K562 (cell line): ENCODE results near the gene ULBP2. TPM values are rescaled to one million over a fixed set of nuclear protein-coding genes. Genes with fewer than 3 reads are reported as not detected.

ENCODE experiments used
- ATAC-seq: fragments of 200-7000 bp; cut with Tn5 transposase; 3 replicates; pipeline ENCODE4 v1.9.1; 2020; ENCODE audit warnings: moderate library complexity
- BruUV-seq: library from RNA; stranded (reverse); fragments of 400-500 nt; replicated peaks from 2 replicates; lab custom pipeline; 2021; lab: Mats Ljungman, UMichigan
- CTCF ChIA-PET: fragments of 300-600 bp; formaldehyde crosslinking; extraction: SDS; loops from one replicate; lab custom pipeline; 2021; ENCODE audit warnings: low intra/inter-chr PET ratio; lab: Yijun Ruan, JAX
- POLR2A ChIA-PET: fragments of 300-600, 350-650 bp; sonication (Branson Sonifier 250); formaldehyde crosslinking; extraction: SDS; loops from one replicate; lab custom pipeline; 2021; ENCODE audit warnings: antibody characterized with exemption, inconsistent platforms; lab: Yijun Ruan, JAX
- DNase-seq, 4 experiments: peaks; one replicate each; pipeline versions ENCODE4 v3.0.0 to v3.0.0-alpha.2; 2011 to 2018; ENCODE audit warnings: low spot score in 3 of 4, mixed read lengths in 3 of 4; ENCODE audit errors: extremely low read depth in 1 of 4
- FAIRE-seq: peaks from 2 replicates; lab custom pipeline; 2011; peaks lifted over from hg19 to GRCh38; lab: Jason Lieb, UNC
- H2AFZ ChIP-seq: 2 replicates; pipeline ENCODE4 v1.6.0; 2011; ENCODE audit warnings: low read depth, low read length, control low read depth, inconsistent platforms
- H3K27ac ChIP-seq: fragments of 200-600 bp; 3 replicates; pipeline ENCODE4 v1.8.0; 2011; ENCODE audit warnings: low read depth, mild to moderate bottlenecking, control low read depth, inconsistent platforms, low read length, moderate library complexity, mixed read lengths; ENCODE audit errors: extremely low read depth
- H3K27me3 ChIP-seq, 2 experiments: fragments of 300-600 bp in 1 of 2; 2 replicates in 1 of 2; 3 replicates in 1 of 2; pipeline versions ENCODE4 v1.6.0 to v1.8.0; 2011; ENCODE audit warnings: inconsistent platforms in 2 of 2, low read length in 2 of 2, mild to moderate bottlenecking in 1 of 2, mixed read lengths in 1 of 2, moderate library complexity in 1 of 2; ENCODE audit not compliant: control insufficient read depth in 2 of 2, insufficient read depth in 2 of 2
- H3K36me3 ChIP-seq: fragments of 300-600 bp; 3 replicates; pipeline ENCODE4 v1.8.0; 2011; ENCODE audit warnings: mild to moderate bottlenecking, low read length, inconsistent platforms; ENCODE audit not compliant: control insufficient read depth, insufficient read depth
- H3K4me1 ChIP-seq, 2 experiments: fragments of 200-600 bp in 1 of 2; replicated peaks in 1 of 2; 2 replicates in 1 of 2; 3 replicates in 1 of 2; pipeline versions ENCODE4 v1.5.1 to v1.8.0; 2011; ENCODE audit warnings: inconsistent platforms in 2 of 2, low read length in 2 of 2, mild to moderate bottlenecking in 1 of 2, mixed read lengths in 1 of 2, moderate library complexity in 1 of 2; ENCODE audit not compliant: control insufficient read depth in 2 of 2, insufficient read depth in 2 of 2
- H3K4me2 ChIP-seq: 2 replicates; pipeline ENCODE4 v1.6.1; 2011; ENCODE audit warnings: low read length, control low read depth, inconsistent platforms, mixed read lengths; ENCODE audit not compliant: insufficient read depth
- H3K4me3 ChIP-seq: fragments of 200-600 bp; sonication (generic), shearing (Covaris generic); 2 replicates; pipeline ENCODE4 v1.5.1; 2016; ENCODE audit warnings: control low read depth, inconsistent platforms
- H3K79me2 ChIP-seq: fragments of 200-600 bp; 3 replicates; pipeline ENCODE4 v1.8.0; 2011; ENCODE audit warnings: low read length, inconsistent platforms; ENCODE audit not compliant: control insufficient read depth, insufficient read depth
- H3K9ac ChIP-seq, 2 experiments: 2 replicates each; pipeline versions ENCODE4 v1.6.0 to v1.6.1; 2011; ENCODE audit warnings: low read depth in 2 of 2, low read length in 2 of 2, control low read depth in 1 of 2, inconsistent platforms in 1 of 2, mild to moderate bottlenecking in 1 of 2, mixed read lengths in 1 of 2; ENCODE audit not compliant: insufficient read depth in 1 of 2
- H3K9me1 ChIP-seq: one replicate; pipeline ENCODE4 v1.6.0; 2011; ENCODE audit warnings: inconsistent platforms, mild to moderate bottlenecking, low read length, moderate library complexity; ENCODE audit not compliant: control insufficient read depth, insufficient read depth
- H3K9me3 ChIP-seq: replicated peaks from 2 replicates; pipeline ENCODE4 v1.5.1; 2011; ENCODE audit warnings: low read depth, low read length, inconsistent platforms; ENCODE audit not compliant: control insufficient read depth, insufficient read depth
- H4K20me1 ChIP-seq: replicated peaks from 2 replicates; pipeline ENCODE4 v1.6.1; 2011; ENCODE audit warnings: low read length, inconsistent platforms, mixed read lengths; ENCODE audit not compliant: control insufficient read depth, insufficient read depth
- BRF2 ChIP-seq: IDR thresholded peaks from 3 replicates; pipeline ENCODE4 v1.6.1; 2011; ENCODE audit warnings: borderline replicate concordance, mild to moderate bottlenecking; ENCODE audit not compliant: insufficient read length, insufficient read depth
- CBX3 ChIP-seq, 2 experiments: IDR thresholded peaks; 1 replicate in 1 of 2; 2 replicates in 1 of 2; pipeline ENCODE4 v1.6.1; 2012; ENCODE audit warnings: inconsistent platforms in 2 of 2, low read length in 2 of 2, borderline replicate concordance in 1 of 2, control low read depth in 1 of 2
- DIDO1 ChIP-seq: fragments of 450-650 bp; IDR thresholded peaks from 2 replicates; pipeline ENCODE4 v1.6.1; 2016; ENCODE audit warnings: low read depth, missing biosample characterization, missing genetic modification characterization
- E4F1 ChIP-seq: fragments of 250-450 bp; sonication (Bioruptor Pico); IDR thresholded peaks from 2 replicates; pipeline ENCODE4 v1.5.0; 2021; ENCODE audit warnings: mild to moderate bottlenecking, borderline replicate concordance
- ESRRB ChIP-seq: fragments of 250-450 bp; sonication (Bioruptor Pico); IDR thresholded peaks from 2 replicates; pipeline ENCODE4 v1.5.0; 2020; ENCODE audit warnings: mild to moderate bottlenecking, moderate library complexity, borderline replicate concordance
- FOSL1 ChIP-seq: fragments of 200-800 bp; sonication (Bioruptor generic); conservative IDR thresholded peaks from 2 replicates; pipeline ENCODE4 v1.6.1; 2016; ENCODE audit warnings: missing genetic modification characterization, missing compliant biosample characterization
- FOXK2 ChIP-seq, 2 experiments: fragments of 450-650 bp; IDR thresholded peaks in 1 of 2; conservative IDR thresholded peaks in 1 of 2; 2 replicates each; pipeline ENCODE4 v1.6.1; 2016; ENCODE audit warnings: low read depth in 2 of 2, mild to moderate bottlenecking in 1 of 2
- JUN ChIP-seq, 2 experiments: sonication (generic) in 1 of 2; formaldehyde crosslinking in 1 of 2; IDR thresholded peaks; 2 replicates each; pipeline versions ENCODE4 v1.6.1 to v1.8.0; 2012 to 2022; ENCODE audit warnings: borderline replicate concordance in 2 of 2, mild to moderate bottlenecking in 2 of 2, improper control_type of control experiment in 1 of 2, low read depth in 1 of 2, low read length in 1 of 2, missing genetic modification reagents in 1 of 2
- KDM2B ChIP-seq: fragments of 250-450 bp; sonication (Bioruptor Pico); IDR thresholded peaks from 2 replicates; pipeline ENCODE4 v1.8.0; 2021; ENCODE audit warnings: mild to moderate bottlenecking, moderate library complexity
- NR2C1 ChIP-seq, 2 experiments: fragments of 450-650 bp; IDR thresholded peaks; 2 replicates each; pipeline ENCODE4 v1.6.1; 2017; ENCODE audit warnings: mild to moderate bottlenecking in 2 of 2, antibody characterized with exemption in 1 of 2, inconsistent platforms in 1 of 2, missing compliant biosample characterization in 1 of 2, missing genetic modification characterization in 1 of 2
- PCBP2 ChIP-seq: fragments of 200-400 bp; formaldehyde crosslinking; IDR thresholded peaks from 2 replicates; pipeline ENCODE4 v1.6.1; 2018; ENCODE audit warnings: low read length, low read depth, mild to moderate bottlenecking, moderate library complexity; ENCODE audit not compliant: poor library complexity, severe bottlenecking
- RAD51 ChIP-seq: fragments of 450-650 bp; IDR thresholded peaks from 2 replicates; pipeline ENCODE4 v1.7.1; 2016; ENCODE audit warnings: low read depth, mild to moderate bottlenecking, borderline replicate concordance
- ZC3H4 ChIP-seq: sonication (generic); formaldehyde crosslinking; IDR thresholded peaks from 2 replicates; pipeline ENCODE4 v1.9.0; 2021; ENCODE audit warnings: missing genetic modification reagents, borderline replicate concordance
- ZNF57 ChIP-seq: fragments of 450-650 bp; formaldehyde crosslinking; IDR thresholded peaks from 2 replicates; pipeline ENCODE4 v1.4.0; 2020; ENCODE audit warnings: mild to moderate bottlenecking, moderate library complexity
- WGBS: fragments of 100-300 bp; shearing (Covaris generic); methylation state at CpG from one replicate; pipeline ENCODE4 v1.1.6; 2016; ENCODE audit warnings: low coverage, mixed read lengths; ENCODE audit not compliant: insufficient coverage; ENCODE audit errors: missing lambda C conversion rate; 5-methylcytosine and 5-hydroxymethylcytosine counted together
- in situ Hi-C: fragments of 300-500 bp; cut with MboI; formaldehyde crosslinking; loops from 4 replicates; pipeline ENCODE4 v1.15.0; 2018; ENCODE audit warnings: inconsistent platforms, mixed read lengths
- intact Hi-C: fragments of 100-400 bp; cut with micrococcal nuclease; formaldehyde crosslinking; loops from 2 replicates; pipeline ENCODE4 v1.14.2; 2022
- polyA plus RNA-seq, 8 experiments: library from polyadenylated mRNA; depleted of rRNA in 4 of 8; stranded (reverse) in 5 of 8; unstranded in 3 of 8; fragments of >200 nt; fragmentation: Nextera tagmentation in 2 of 8; fragmentation: Illumina TruSeq in 1 of 8; extraction: Ambion mirVana in 2 of 8; extraction: Trizol in 1 of 8; gene quantifications; 2 replicates each; pipeline versions ENCODE4 v1.2.1 to v1.2.3, GENCODE V29; 2011 to 2014; ENCODE audit warnings: inconsistent platforms in 1 of 8, missing spikeins in 1 of 8
- total RNA-seq, 7 experiments: library from RNA; depleted of rRNA in 6 of 7; stranded (reverse); fragments of >200 nt in 6 of 7; fragmentation: Illumina TruSeq in 2 of 7; extraction: Trizol in 2 of 7; gene quantifications; 2 replicates each; pipeline versions ENCODE4 v1.2.1 to v1.2.3, GENCODE V29; 2011 to 2021; ENCODE audit warnings: low replicate concordance in 1 of 7
- TF ChIP-seq, protein P1 (sequence below): IDR thresholded peaks from 2 replicates; pipeline ENCODE4 v1.6.1; 2014; ENCODE audit warnings: antibody characterized with exemption

The ULBP2 gene
- total and polyA plus RNA-seq, 9 of the 15 experiments (the other 6 are each of a cell fraction or from before 2014, with no cell fraction given), result 0.50 to 5.3 (median 1.2) TPM

DNA sequence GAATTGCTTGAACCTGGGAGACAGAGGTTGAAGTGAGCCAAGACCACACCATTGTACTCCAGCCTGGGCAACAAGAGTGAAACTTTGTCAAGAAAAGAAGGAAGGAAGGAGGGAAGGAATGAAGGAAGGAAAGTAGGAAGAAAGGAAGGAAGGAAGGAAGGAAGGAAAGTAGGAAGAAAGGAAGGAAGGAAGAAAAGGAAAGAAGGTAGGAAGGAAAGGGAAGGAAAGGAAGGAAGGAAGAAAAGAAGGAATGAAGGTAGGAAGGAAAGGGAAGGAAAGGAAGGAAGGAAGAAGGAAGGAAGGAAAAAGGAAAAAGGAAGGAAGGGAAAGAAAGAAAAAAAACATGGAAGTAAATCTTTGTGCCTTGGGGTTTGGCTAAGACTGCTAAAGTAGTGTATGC is 33.6 kb downstream of the ULBP2 start (continued):
- TF ChIP-seq, protein P1, sequence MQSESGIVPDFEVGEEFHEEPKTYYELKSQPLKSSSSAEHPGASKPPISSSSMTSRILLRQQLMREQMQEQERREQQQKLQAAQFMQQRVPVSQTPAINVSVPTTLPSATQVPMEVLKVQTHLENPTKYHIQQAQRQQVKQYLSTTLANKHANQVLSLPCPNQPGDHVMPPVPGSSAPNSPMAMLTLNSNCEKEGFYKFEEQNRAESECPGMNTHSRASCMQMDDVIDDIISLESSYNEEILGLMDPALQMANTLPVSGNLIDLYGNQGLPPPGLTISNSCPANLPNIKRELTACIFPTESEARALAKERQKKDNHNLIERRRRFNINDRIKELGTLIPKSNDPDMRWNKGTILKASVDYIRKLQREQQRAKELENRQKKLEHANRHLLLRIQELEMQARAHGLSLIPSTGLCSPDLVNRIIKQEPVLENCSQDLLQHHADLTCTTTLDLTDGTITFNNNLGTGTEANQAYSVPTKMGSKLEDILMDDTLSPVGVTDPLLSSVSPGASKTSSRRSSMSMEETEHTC, result no peak
- TF ChIP-seq ESRRB (CRISPR knock-in tag), result no peak
- TF ChIP-seq BRF2, result no peak

GRCh38 chr6:149977221-149977620 is 35.4 kb downstream of the ULBP2 start:
- no TSS peak for BruUV-seq
- in situ Hi-C loops, result no loop called here
- Histone ChIP-seq H3K9me1 (no peaks in the 10 kb centered on the region), H3K4me3 (no peak overlapping the region), H3K9me3 (no peaks in the 10 kb centered on the region), H3K9ac (no peak overlapping the region), H3K27ac (no peak overlapping the region), H4K20me1 (no peaks in the 10 kb centered on the region; the same call in 1 of the 2 replicates), H2AFZ (no peak overlapping the region), H3K27me3 (peaks cover 11 to 44% of the 10 kb centered on the region in 2 experiments; a peak in 4 of 5 replicates), H3K36me3 (no peaks in the 10 kb centered on the region), H3K4me2 (no peak overlapping the region), H3K79me2 (no peaks in the 10 kb centered on the region), H3K4me1 (no peaks in the 10 kb centered on the region)
- ATAC-seq (no peak), FAIRE-seq (no peak), DNase-seq (no peak)
- WGBS, result 0% methylated on average over 4 of the region's 4 CpGs
- intact Hi-C loops, result no loop called here
- ChIA-PET CTCF (no interaction called here), POLR2A (no interaction called here)
- TF ChIP-seq KDM2B (CRISPR knock-in tag) (no peak), JUN (IDR thresholded peaks at IDR 0.05; ENCODE audit: borderline replicate concordance, low read depth, low read length) (no peak), JUN (CRISPR knock-in tag; IDR thresholded peaks at IDR 0.05; ENCODE audit: borderline replicate concordance) (no peak), PCBP2 (no peak), ZNF57 (no peak), DIDO1 (tag) (no peak), E4F1 (CRISPR knock-in tag) (no peak), FOSL1 (tag) (no peak), RAD51 (no peak), NR2C1 (IDR thresholded peaks at IDR 0.05) (no peak), NR2C1 (tag; IDR thresholded peaks at IDR 0.05) (no peak), CBX3 (IDR thresholded peaks at IDR 0.05; ENCODE audit: borderline replicate concordance in 1 of 2, low read length in 2 of 2) (no peak), ZC3H4 (CRISPR knock-in tag) (no peak), FOXK2 (conservative IDR thresholded peaks at IDR 0.05 in 1 of 2, IDR thresholded peaks at IDR 0.05 in 1 of 2; ENCODE audit: low read depth in 2 of 2) (no peak)
